HepG2 (cell line): ENCODE data around the gene MEF2B. TPM values are rescaled to one million over a fixed set of nuclear protein-coding genes. Genes with fewer than 3 reads are reported as not detected.

ENCODE experiments used
- ATAC-seq: fragments of 200-7000 bp; cut with Tn5 transposase; 3 replicates; pipeline ENCODE4 v1.9.1; 2020; ENCODE audit warnings: mild to moderate bottlenecking, moderate library complexity
- BruUV-seq: library from RNA; stranded (reverse); fragments of 400-500 nt; replicated peaks from 2 replicates; lab custom pipeline; 2021; lab: Mats Ljungman, UMichigan
- CTCF ChIA-PET: fragments of 300-600 bp; formaldehyde crosslinking; extraction: SDS; loops from one replicate; lab custom pipeline; 2021; ENCODE audit warnings: low total read pairs, inconsistent platforms, low intra/inter-chr PET ratio; lab: Yijun Ruan, JAX
- POLR2A ChIA-PET: fragments of 350-600 bp; sonication (Branson Sonifier 250); formaldehyde crosslinking; loops from one replicate; lab custom pipeline; 2020; ENCODE audit warnings: antibody characterized with exemption, inconsistent platforms; lab: Yijun Ruan, JAX
- DNase-seq: peaks from one replicate; pipeline ENCODE4 v3.0.0-alpha.2; 2015; ENCODE audit warnings: low spot score
- FAIRE-seq: peaks from 3 replicates; lab custom pipeline; 2011; peaks lifted over from hg19 to GRCh38; lab: Jason Lieb, UNC
- H2AFZ ChIP-seq: one replicate; pipeline ENCODE4 v1.6.1; 2011; ENCODE audit warnings: low read length, inconsistent platforms
- H3K27ac ChIP-seq: fragments of 300-600 bp; 3 replicates; pipeline ENCODE4 v1.8.0; 2011; ENCODE audit warnings: mixed run types, mild to moderate bottlenecking, mixed read lengths, low read length, inconsistent platforms; ENCODE audit not compliant: insufficient read depth; ENCODE audit errors: extremely low read length
- H3K27me3 ChIP-seq, 2 experiments: fragments of 200-600 bp in 1 of 2; 2 replicates in 1 of 2; 3 replicates in 1 of 2; pipeline versions ENCODE4 v1.6.0 to v1.8.0; 2011; ENCODE audit warnings: low read length in 2 of 2, mild to moderate bottlenecking in 2 of 2, moderate library complexity in 2 of 2, inconsistent platforms in 1 of 2; ENCODE audit not compliant: insufficient read depth in 2 of 2, control insufficient read depth in 1 of 2
- H3K36me3 ChIP-seq, 2 experiments: fragments of 200-600 bp in 1 of 2; replicated peaks in 1 of 2; 2 replicates in 1 of 2; 3 replicates in 1 of 2; pipeline versions ENCODE4 v1.5.1 to v1.8.0; 2011; ENCODE audit warnings: low read length in 2 of 2, inconsistent platforms in 1 of 2; ENCODE audit not compliant: insufficient read depth in 2 of 2, control insufficient read depth in 1 of 2
- H3K4me1 ChIP-seq: 2 replicates; pipeline ENCODE4 v1.5.1; 2012; ENCODE audit warnings: low read length, inconsistent platforms; ENCODE audit not compliant: insufficient read depth
- H3K4me2 ChIP-seq: 2 replicates; pipeline ENCODE4 v1.6.0; 2011; ENCODE audit warnings: low read depth, low read length, inconsistent platforms
- H3K4me3 ChIP-seq, 3 experiments: fragments of 200-600 bp in 1 of 3; sonication (generic), shearing (Covaris generic) in 1 of 3; replicated peaks in 1 of 3; 2 replicates each; pipeline ENCODE4 v1.5.1; 2011 to 2016; ENCODE audit warnings: low read length in 3 of 3, inconsistent platforms in 2 of 3, low read depth in 2 of 3, mild to moderate bottlenecking in 2 of 3, control low read depth in 1 of 3, mixed read lengths in 1 of 3; ENCODE audit not compliant: insufficient read depth in 1 of 3
- H3K79me2 ChIP-seq: one replicate; pipeline ENCODE4 v1.6.1; 2011; ENCODE audit warnings: low read length, inconsistent platforms; ENCODE audit not compliant: insufficient read depth
- H3K9ac ChIP-seq: 2 replicates; pipeline ENCODE4 v1.6.0; 2011; ENCODE audit warnings: mild to moderate bottlenecking, low read depth, low read length, inconsistent platforms; ENCODE audit not compliant: insufficient read depth
- H3K9me3 ChIP-seq: 2 replicates; pipeline ENCODE4 v1.5.1; 2012; ENCODE audit warnings: mild to moderate bottlenecking, low read length
- H4K20me1 ChIP-seq: 2 replicates; pipeline ENCODE4 v1.6.0; 2011; ENCODE audit warnings: inconsistent platforms, mild to moderate bottlenecking, low read length, moderate library complexity; ENCODE audit not compliant: insufficient read depth
- CREB1 ChIP-seq, 2 experiments: fragments of 450-650 bp in 1 of 2; IDR thresholded peaks; 2 replicates each; pipeline ENCODE4 v1.6.1; 2016 to 2017; ENCODE audit warnings: control low read depth in 1 of 2, mild to moderate bottlenecking in 1 of 2, missing compliant biosample characterization in 1 of 2, missing genetic modification characterization in 1 of 2
- KDM1A ChIP-seq: IDR thresholded peaks from 2 replicates; pipeline ENCODE4 v1.6.1; 2016; ENCODE audit warnings: missing compliant biosample characterization
- TP53 ChIP-seq: sonication (generic); formaldehyde crosslinking; conservative IDR thresholded peaks from 2 replicates; pipeline ENCODE4 v1.4.0; 2020; ENCODE audit warnings: missing genetic modification reagents
- ZMYM4 ChIP-seq: sonication (generic); formaldehyde crosslinking; IDR thresholded peaks from 2 replicates; pipeline ENCODE4 v1.8.1; 2023; ENCODE audit warnings: mild to moderate bottlenecking, missing genetic modification reagents
- ZNF773 ChIP-seq: sonication (generic); formaldehyde crosslinking; IDR thresholded peaks from 2 replicates; pipeline ENCODE4 v1.4.0; 2020; ENCODE audit warnings: missing genetic modification reagents, borderline replicate concordance
- ZSCAN20 ChIP-seq: sonication (generic); formaldehyde crosslinking; IDR thresholded peaks from 2 replicates; pipeline ENCODE4 v1.4.0; 2020; ENCODE audit warnings: missing genetic modification reagents, mild to moderate bottlenecking, borderline replicate concordance
- WGBS: methylation state at CpG from one replicate; pipeline ENCODE4 v1.1.6; 2017; ENCODE audit warnings: low lambda C conversion rate; 5-methylcytosine and 5-hydroxymethylcytosine counted together
- in situ Hi-C: cut with HindIII; loops from 2 replicates; pipeline ENCODE4 v1.10.0; 2017; ENCODE audit warnings: low pct_unique_long_range_greater_than_20kb; ENCODE audit not compliant: extremely low pct_ligation_motif_present
- intact Hi-C: fragments of 100-400 bp; cut with micrococcal nuclease; formaldehyde crosslinking; loops from one replicate; pipeline ENCODE4 v1.10.0; 2022; ENCODE audit not compliant: unreplicated experiment
- polyA plus RNA-seq, 8 experiments: library from polyadenylated mRNA; depleted of rRNA in 3 of 8; stranded (reverse) in 7 of 8; unstranded in 1 of 8; fragments of >200 nt; fragmentation: Illumina TruSeq in 4 of 8; extraction: Trizol in 4 of 8; gene quantifications; 2 replicates each; pipeline versions ENCODE4 v1.2.1 to v1.2.3, GENCODE V29; 2011 to 2016; ENCODE audit warnings: low read depth in 4 of 8, missing spikeins in 1 of 8, mixed read lengths in 1 of 8; ENCODE audit not compliant: insufficient read depth in 1 of 8
- total RNA-seq, 5 experiments: library from RNA; depleted of rRNA; stranded (reverse); fragments of >200 nt; fragmentation: Illumina TruSeq; extraction: Trizol; gene quantifications; 2 replicates each; pipeline ENCODE4 v1.2.3, GENCODE V29; 2016; ENCODE audit warnings: low read depth in 1 of 5
- TF ChIP-seq, protein P1 (sequence below): fragments of 450-650 bp; IDR thresholded peaks from 2 replicates; pipeline ENCODE4 v1.6.1; 2017; ENCODE audit warnings: mild to moderate bottlenecking

Gene MEF2B
- total and polyA plus RNA-seq, 2 of the 13 experiments (the other 11 are each of a cell fraction or from before 2014, with no cell fraction given), result 1.2 to 1.7 TPM

DNA sequence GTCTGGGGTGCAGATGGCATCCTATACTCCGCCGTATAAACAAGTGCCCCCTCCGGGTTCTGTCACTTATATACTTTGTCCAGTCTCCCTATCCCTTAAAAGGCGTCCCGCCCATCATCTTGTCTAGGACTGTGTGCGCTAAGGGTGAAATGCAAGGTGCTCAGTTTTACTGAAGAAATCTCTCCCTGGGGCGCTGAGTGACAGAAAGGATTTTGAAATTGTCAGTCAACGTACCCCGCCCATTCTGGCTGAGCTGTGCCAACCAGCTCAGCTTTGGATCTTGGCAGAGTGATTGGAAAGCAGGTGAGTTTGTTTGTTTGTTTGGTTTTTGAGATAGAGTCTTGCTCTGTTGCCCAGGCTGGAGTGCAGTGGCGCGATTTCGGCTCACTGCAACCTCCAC lies 27.7 kb downstream of the MEF2B start:
- 83% methylated on average over 12 of the region's 12 CpGs for WGBS
- no peak for FAIRE-seq
- TF ChIP-seq TP53, result no peak
- TF ChIP-seq KDM1A (CRISPR knock-in tag), result no peak
- TF ChIP-seq, protein P1, sequence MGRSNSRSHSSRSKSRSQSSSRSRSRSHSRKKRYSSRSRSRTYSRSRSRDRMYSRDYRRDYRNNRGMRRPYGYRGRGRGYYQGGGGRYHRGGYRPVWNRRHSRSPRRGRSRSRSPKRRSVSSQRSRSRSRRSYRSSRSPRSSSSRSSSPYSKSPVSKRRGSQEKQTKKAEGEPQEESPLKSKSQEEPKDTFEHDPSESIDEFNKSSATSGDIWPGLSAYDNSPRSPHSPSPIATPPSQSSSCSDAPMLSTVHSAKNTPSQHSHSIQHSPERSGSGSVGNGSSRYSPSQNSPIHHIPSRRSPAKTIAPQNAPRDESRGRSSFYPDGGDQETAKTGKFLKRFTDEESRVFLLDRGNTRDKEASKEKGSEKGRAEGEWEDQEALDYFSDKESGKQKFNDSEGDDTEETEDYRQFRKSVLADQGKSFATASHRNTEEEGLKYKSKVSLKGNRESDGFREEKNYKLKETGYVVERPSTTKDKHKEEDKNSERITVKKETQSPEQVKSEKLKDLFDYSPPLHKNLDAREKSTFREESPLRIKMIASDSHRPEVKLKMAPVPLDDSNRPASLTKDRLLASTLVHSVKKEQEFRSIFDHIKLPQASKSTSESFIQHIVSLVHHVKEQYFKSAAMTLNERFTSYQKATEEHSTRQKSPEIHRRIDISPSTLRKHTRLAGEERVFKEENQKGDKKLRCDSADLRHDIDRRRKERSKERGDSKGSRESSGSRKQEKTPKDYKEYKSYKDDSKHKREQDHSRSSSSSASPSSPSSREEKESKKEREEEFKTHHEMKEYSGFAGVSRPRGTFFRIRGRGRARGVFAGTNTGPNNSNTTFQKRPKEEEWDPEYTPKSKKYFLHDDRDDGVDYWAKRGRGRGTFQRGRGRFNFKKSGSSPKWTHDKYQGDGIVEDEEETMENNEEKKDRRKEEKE, result no peak
- no peak for TF ChIP-seq ZMYM4 (CRISPR knock-in tag)
- TF ChIP-seq ZNF773 (CRISPR knock-in tag), result no peak
- no peak for TF ChIP-seq CREB1 (IDR thresholded peaks at IDR 0.05)
- TF ChIP-seq CREB1 (CRISPR knock-in tag; IDR thresholded peaks at IDR 0.05), result no peak
- TF ChIP-seq ZSCAN20 (CRISPR knock-in tag), result no peak
- H3K27ac ChIP-seq, result no peak overlapping the region
- H2AFZ ChIP-seq, result no peak overlapping the region
- H3K36me3 ChIP-seq, result peaks cover 0 to 5% of the 10 kb centered on the region in 2 experiments; a peak in 1 of 5 replicates
- BruUV-seq, result no TSS peak
- no peak for ATAC-seq
- H4K20me1 ChIP-seq, result no peaks in the 10 kb centered on the region
- no peak for DNase-seq
- peaks cover 7% of the 10 kb centered on the region for H3K4me1 ChIP-seq
- ChIA-PET CTCF (interaction anchor here (0.6 kb wide), 1 partner anchor 53 kb away, joined by 3 read pairs; no protein-coding TSS in a partner anchor), POLR2A (interaction anchor here (1.1 kb wide), 1 partner anchor 28 kb away, joined by 3 read pairs; the partner anchor contains the start of gene MEF2B)
- no peak overlapping the region for H3K9ac ChIP-seq
- H3K4me2 ChIP-seq, result no peak overlapping the region
- H3K4me3 ChIP-seq, result no peak overlapping the region
- H3K9me3 ChIP-seq, result no peaks in the 10 kb centered on the region
- H3K79me2 ChIP-seq, result peaks cover 3% of the 10 kb centered on the region
- no peaks in the 10 kb centered on the region for H3K27me3 ChIP-seq
- intact Hi-C loops (no loop called here), in situ Hi-C loops (loop anchor here (5.0 kb wide), 1 partner anchor 35 kb away; no protein-coding TSS in a partner anchor)
